Colonic mucosa (tissue), 4 donors: ENCODE data around the gene GGPS1. TPM values are rescaled to one million over a fixed set of nuclear protein-coding genes. Genes with fewer than 3 reads are reported as not detected.
A peak's percentile ranks its signal among the peaks of the same experiment; 100 is the strongest.
"Not testable (repeated sequence)": the region's sequence is repeated elsewhere in the genome, so short reads cannot be mapped to it uniquely, and the experiment has no call there.

Source experiments
- DNase-seq: peaks from one replicate; pipeline ENCODE4 v3.0.0-alpha.2; 2020
- H3K27ac ChIP-seq: fragments of 200-600 bp; one replicate; pipeline ENCODE4 v1.8.0; 2021
- H3K27me3 ChIP-seq: fragments of 200-600 bp; one replicate; pipeline ENCODE4 v1.8.0; 2021
- H3K36me3 ChIP-seq: fragments of 200-600 bp; one replicate; pipeline ENCODE4 v1.8.0; 2021
- H3K4me1 ChIP-seq: fragments of 200-600 bp; one replicate; pipeline ENCODE4 v1.8.0; 2021; ENCODE audit warnings: mild to moderate bottlenecking
- H3K4me3 ChIP-seq: fragments of 200-600 bp; one replicate; pipeline ENCODE4 v1.8.0; 2021
- H3K9ac ChIP-seq, 2 donors: one replicate each; pipeline ENCODE4 v1.7.0; 2013; ENCODE audit warnings: control low read depth in 2 of 2, low read depth in 2 of 2, low read length in 2 of 2
- H3K9me3 ChIP-seq: fragments of 200-600 bp; one replicate; pipeline ENCODE4 v1.8.0; 2021
- intact Hi-C: fragments of 100-400 bp; cut with DNase I; formaldehyde crosslinking; loops from one replicate; pipeline ENCODE4 v1.14.1; 2022
- total RNA-seq, 2 donors: library from RNA; stranded (reverse); fragmentation: NEBNext Ultra II Directional in 1 of 2; extraction: Animal tissue kit (Norgen Biotek cat#: 25700) in 1 of 2; gene quantifications; one replicate each; pipeline ENCODE4 v1.2.1, GENCODE V29; 2021
- TF ChIP-seq, protein P1 (sequence below): fragments of 200-600 bp; IDR thresholded peaks from one replicate; pipeline ENCODE4 v1.8.0; 2022; ENCODE audit warnings: antibody characterized with exemption, mild to moderate bottlenecking
- donor health status: healthy.
- donor health status: DM: no; HTN: no; CAD: no.
- donor health status: DM: no; HTN: no; CAD: no.

Gene GGPS1
- total RNA-seq, 2 donors from 2014 or later, result 26.2 to 38.9 TPM

DNA sequence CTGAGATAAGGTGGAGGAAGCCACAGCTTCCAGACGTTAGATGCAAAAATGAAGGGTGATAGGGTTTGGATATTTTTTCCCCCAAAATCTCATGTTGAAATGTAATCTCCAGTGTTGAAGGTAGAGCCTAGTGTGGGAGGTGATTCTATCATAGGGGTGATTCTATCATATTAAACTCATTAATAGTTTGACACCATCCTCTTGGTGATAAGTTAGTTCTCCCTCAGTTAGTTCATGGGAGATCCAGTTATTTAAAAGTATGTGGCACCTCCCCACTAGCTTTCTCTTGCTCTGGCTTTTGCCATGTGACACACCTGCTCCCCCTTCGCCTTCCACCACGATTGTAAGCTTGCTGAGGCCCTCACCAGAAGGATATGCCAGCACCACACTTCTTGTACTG, 30.5 kb downstream of the GGPS1 start:
- no peaks in the 10 kb centered on the region for H3K36me3 ChIP-seq
- intact Hi-C loops, result no loop called here
- no peaks in the 10 kb centered on the region for H3K27me3 ChIP-seq
- TF ChIP-seq, protein P1, sequence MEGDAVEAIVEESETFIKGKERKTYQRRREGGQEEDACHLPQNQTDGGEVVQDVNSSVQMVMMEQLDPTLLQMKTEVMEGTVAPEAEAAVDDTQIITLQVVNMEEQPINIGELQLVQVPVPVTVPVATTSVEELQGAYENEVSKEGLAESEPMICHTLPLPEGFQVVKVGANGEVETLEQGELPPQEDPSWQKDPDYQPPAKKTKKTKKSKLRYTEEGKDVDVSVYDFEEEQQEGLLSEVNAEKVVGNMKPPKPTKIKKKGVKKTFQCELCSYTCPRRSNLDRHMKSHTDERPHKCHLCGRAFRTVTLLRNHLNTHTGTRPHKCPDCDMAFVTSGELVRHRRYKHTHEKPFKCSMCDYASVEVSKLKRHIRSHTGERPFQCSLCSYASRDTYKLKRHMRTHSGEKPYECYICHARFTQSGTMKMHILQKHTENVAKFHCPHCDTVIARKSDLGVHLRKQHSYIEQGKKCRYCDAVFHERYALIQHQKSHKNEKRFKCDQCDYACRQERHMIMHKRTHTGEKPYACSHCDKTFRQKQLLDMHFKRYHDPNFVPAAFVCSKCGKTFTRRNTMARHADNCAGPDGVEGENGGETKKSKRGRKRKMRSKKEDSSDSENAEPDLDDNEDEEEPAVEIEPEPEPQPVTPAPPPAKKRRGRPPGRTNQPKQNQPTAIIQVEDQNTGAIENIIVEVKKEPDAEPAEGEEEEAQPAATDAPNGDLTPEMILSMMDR, result no peak
- no peak for DNase-seq
- H3K9me3 ChIP-seq, result no peaks in the 10 kb centered on the region
- no peak overlapping the region for H3K4me3 ChIP-seq
- no peaks in the 10 kb centered on the region for H3K4me1 ChIP-seq
- H3K9ac ChIP-seq, result no peak overlapping the region
- no peak overlapping the region for H3K27ac ChIP-seq

DNA sequence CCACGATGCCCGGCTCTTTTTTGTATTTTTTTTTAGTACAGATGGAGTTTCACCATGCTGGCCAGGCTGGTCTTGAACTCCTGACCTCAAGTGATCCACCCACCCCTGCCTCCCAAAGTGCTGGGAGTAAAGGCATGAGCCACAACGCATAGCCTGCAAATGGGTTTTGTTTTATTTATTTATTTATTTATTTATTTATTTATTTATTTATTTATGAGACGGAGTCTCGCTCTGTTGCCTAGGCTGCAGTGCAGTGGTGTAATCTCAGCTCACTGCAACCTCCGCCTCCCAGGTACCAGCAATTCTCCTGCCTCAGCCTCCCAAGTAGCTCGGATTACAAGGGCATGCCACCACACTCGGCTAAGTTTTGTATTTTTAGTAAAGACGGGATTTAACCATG, 35.8 kb downstream of the GGPS1 start:
- H3K9me3 ChIP-seq, H3K4me3 ChIP-seq, H3K27ac ChIP-seq, H3K36me3 ChIP-seq, H3K9ac ChIP-seq, intact Hi-C loops, H3K27me3 ChIP-seq, DNase-seq, H3K4me1 ChIP-seq: not testable (repeated sequence)

DNA sequence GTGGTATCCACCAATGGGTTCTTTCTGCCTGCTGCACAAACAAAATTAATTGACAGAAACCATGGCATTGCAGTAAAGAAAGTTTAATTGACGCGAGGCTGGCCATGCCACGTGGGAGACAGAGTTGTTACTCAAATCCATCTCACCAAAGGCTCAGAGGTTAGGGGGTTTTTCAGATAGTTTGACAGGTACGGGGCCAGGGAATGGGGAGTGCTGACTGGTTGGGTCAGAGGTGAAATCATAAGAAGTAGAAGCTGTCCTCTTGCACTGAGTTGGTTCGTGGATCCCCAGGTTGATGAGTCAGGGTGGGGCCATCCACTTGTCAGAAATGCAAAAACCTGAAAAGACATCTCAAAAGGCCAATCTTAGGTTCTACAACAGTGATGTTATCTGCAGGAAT, 37.9 kb downstream of the GGPS1 start:
- intact Hi-C loops, result no loop called here
- H3K9me3 ChIP-seq, result no peaks in the 10 kb centered on the region
- no peak for DNase-seq
- H3K27me3 ChIP-seq, result no peaks in the 10 kb centered on the region
- H3K36me3 ChIP-seq, result no peaks in the 10 kb centered on the region
- TF ChIP-seq, protein P1, result no peak
- no peak overlapping the region for H3K27ac ChIP-seq
- no peak overlapping the region for H3K9ac ChIP-seq
- H3K4me1 ChIP-seq, result no peaks in the 10 kb centered on the region
- H3K4me3 ChIP-seq, result no peak overlapping the region

DNA sequence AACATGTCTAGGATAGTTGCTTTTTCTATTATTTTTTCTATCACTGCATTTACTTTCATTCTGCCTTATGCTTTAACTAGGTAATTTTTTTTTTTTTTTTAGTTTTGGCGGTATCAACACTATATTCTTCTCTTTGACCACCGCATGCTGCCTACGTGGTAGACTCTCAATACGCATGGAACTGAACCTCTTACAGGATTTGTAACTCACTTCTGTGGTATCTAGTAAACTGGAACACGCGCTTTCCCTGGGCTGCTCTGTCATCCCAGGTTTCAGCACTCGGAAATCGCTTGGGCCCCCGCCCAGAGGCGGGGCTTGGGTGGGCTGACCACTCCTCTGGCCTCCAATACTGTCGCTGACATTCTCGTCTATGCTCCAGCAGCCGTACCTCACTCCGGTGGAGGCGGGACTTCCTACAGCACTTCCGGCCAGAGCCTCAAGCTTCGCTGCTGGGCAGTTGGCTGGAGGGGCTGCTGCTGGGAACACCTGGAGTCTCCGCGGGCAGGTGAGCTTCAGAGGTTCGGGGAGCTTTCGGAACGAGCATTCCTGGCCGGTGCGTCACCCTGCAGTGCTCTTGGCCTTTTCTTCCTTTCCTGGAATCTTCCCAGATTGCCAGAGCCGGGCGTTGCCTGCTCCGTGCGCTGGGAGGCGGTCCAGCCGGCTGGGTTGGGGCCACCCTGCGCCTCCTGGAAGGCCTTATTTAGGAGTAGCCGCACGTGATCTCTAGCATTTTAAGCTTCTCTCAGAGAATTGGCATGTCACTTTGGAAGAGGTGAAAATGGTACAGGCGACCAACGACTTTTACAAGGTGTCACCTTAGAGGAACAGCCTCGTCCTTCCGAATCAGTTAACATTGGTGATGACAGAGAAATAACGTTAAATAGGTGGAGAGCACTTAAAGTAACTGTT, 38.9 kb downstream of the GGPS1 start, which contains the start of gene TBCE:
Gene TBCE (plus strand): TSS at position 428 of the 909 bp plus-strand sequence. CDS start 12,623 bp downstream, outside the sequence.
- peak; percentile 98 for DNase-seq
- Histone ChIP-seq H3K4me3 (peak within 1 kb of the TSS; percentile 81), H3K9ac (peak within 1 kb of the TSS; percentile 85), H3K9me3 (no peaks in the 10 kb centered on the region), H3K27me3 (no peaks in the 10 kb centered on the region), H3K27ac (peak within 1 kb of the TSS; percentile 88), H3K36me3 (no peaks in the 10 kb centered on the region), H3K4me1 (no peaks in the 10 kb centered on the region)
- intact Hi-C loops, result no loop called here
- TF ChIP-seq, protein P1, result no peak

DNA sequence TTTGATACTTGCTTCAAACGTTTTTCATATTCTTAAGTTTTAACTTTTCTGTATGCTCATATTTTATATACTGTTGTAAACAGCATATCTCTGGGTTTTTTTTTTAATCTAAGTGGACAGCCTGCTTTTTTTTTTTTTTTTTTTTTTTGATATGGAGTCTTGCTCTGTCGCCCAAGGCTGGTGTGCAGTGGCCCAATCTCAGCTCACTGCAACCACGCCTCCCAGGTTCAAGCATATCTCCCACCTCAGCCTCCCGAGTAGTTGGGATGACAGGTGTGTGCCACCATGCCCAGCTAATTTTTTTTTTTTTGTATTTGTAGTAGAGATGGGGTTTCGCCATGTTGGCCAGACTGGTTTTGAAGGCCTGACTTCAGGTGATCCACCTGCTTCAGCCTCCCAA, 40.1 kb downstream of the GGPS1 start:
- Histone ChIP-seq H3K9ac (no peak overlapping the region), H3K4me1 (no peaks in the 10 kb centered on the region), H3K27me3 (no peaks in the 10 kb centered on the region), H3K27ac (no peak overlapping the region), H3K9me3 (no peaks in the 10 kb centered on the region), H3K4me3 (peak overlapping the region; percentile 81), H3K36me3 (no peaks in the 10 kb centered on the region)
- TF ChIP-seq, protein P1, result no peak
- intact Hi-C loops, result no loop called here
- no peak for DNase-seq

DNA sequence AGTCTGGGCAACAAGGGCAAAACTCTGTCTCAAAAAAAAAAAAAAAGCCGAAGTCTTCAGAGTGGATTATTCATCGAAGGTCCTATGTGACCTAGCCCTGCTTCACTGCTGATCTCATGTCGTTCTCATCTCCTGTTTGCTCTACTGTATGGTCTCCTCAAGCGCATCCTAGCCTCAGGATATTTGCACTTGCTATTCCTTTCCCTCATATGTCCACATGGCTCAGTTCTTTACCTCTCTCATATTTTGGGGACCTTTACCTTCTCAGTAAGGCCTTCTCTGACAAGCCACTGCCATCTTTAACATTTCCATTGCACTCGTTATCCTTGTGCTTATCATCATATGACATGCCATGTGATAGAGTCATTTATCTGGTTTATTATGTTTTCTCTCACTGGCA, 41.4 kb downstream of the GGPS1 start:
- Histone ChIP-seq H3K4me1 (no peaks in the 10 kb centered on the region), H3K27me3 (no peaks in the 10 kb centered on the region), H3K36me3 (no peaks in the 10 kb centered on the region), H3K9ac (no peak overlapping the region), H3K4me3 (no peak overlapping the region), H3K27ac (no peak overlapping the region), H3K9me3 (no peaks in the 10 kb centered on the region)
- no peak for DNase-seq
- intact Hi-C loops, result no loop called here
- TF ChIP-seq, protein P1, result no peak
